Measurements from ENCODE around the gene CD1D. TPM values are rescaled to one million over a fixed set of nuclear protein-coding genes. Genes with fewer than 3 reads are reported as not detected.

CD1D gene
- total RNA-seq: not detected

DNA sequence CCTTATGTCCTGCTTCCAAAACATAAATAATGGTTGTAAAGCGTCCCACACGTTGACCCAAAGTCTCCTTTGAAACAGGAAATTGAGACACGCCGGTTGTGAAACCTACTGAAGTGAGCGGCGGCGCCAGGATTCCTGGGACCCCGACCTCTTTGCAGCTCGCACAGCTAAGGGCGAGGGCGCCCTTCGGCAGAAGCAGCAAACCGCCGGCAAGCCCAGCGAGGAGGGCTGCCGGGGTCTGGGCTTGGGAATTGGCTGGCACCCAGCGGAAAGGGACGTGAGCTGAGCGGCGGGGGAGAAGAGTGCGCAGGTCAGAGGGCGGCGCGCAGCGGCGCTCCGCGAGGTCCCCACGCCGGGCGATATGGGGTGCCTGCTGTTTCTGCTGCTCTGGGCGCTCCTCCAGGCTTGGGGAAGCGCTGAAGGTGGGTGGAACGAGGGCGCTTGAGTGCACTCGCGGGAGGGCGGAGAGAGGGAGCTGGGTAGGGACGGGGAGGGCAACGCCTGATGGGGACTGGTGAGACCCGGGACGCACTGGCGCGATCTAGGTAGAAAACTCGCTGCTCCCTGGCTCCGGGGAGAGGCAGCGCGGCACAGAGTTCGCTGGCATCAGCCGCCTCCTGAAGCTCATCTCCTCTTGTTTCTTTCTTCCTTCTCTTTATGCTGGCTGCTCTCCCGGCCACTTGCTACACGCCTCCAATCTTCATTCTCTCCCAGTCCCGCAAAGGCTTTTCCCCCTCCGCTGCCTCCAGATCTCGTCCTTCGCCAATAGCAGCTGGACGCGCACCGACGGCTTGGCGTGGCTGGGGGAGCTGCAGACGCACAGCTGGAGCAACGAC lies at the start of gene CD1D:
Gene CD1D (plus strand): TSS at position 155 of the 836 bp plus-strand sequence. CDS start 207 bp downstream, at position 362.
- Mint-ChIP-seq H3K4me1 (ENCODE audit: low read depth in 2 of 2) (peaks cover 11 to 15% of the 10 kb centered on the region in 2 donors), H3K9me3 (no peaks in the 10 kb centered on the region), H3K27ac (no peak within 1 kb of the TSS), H3K4me3 (peak within 1 kb of the TSS; percentile 79), H3K27me3 (peaks cover 52 to 68% of the 10 kb centered on the region in 2 donors), H3K36me3 (no peaks in the 10 kb centered on the region)
- ATAC-seq: peak in 1 of 2 donors; percentile 41
- no peak for DNase-seq (ENCODE audit: low spot score)

DNA sequence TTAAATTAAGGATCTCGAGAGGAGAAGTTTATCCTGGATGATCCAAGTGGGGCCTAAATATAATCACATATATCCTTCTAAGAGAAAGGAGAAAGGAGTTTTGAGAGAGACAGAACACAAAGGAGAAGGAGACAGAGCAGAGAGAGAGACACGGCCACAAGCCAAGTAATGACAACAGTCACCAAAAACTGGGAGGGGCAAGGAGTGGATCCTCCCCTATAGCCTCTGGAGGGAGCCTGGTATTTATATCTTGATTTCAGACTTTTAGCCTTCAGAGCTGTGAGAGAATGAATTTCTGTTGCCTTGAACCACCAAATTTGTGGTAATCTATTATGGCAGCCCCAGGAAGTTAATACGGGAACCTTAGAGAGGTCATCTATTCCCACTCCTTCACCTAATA lies 49.5 kb upstream of the CD1D start:
- Mint-ChIP-seq H3K4me3 (no peak overlapping the region), H3K4me1 (ENCODE audit: low read depth in 2 of 2) (no peaks in the 10 kb centered on the region), H3K36me3 (no peaks in the 10 kb centered on the region), H3K9me3 (no peaks in the 10 kb centered on the region), H3K27me3 (peaks cover 9 to 27% of the 10 kb centered on the region in 2 donors), H3K27ac (no peak overlapping the region)
- no peak for ATAC-seq
- no peak for DNase-seq (ENCODE audit: low spot score)

DNA sequence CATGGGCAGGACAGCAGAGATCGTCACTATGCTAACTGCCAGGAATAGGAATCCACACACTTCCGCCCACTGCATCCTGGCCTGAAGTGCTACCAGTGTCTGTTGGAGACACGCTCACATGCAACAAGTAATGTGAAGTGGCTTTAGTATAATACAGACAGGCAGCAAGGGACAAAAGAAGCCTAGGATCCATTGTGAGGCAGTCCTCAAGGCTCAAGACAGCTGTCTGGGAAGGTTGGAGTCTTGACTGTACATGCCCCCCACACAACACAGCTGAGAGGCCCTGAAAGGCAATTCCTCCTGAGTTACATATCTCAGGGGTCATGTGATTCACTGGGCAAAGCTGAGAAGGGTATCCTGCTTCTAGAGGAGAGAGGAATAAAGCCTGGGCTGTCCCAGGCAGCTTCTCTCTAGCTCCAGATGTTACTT lies 39.9 kb upstream of the CD1D start:
- Mint-ChIP-seq H3K4me1 (ENCODE audit: low read depth in 2 of 2) (no peaks in the 10 kb centered on the region), H3K27ac (no peak overlapping the region), H3K9me3 (no peaks in the 10 kb centered on the region), H3K36me3 (no peaks in the 10 kb centered on the region), H3K4me3 (no peak overlapping the region), H3K27me3 (peaks cover 0 to 3% of the 10 kb centered on the region in 2 donors)
- ATAC-seq (no peak), DNase-seq (ENCODE audit: low spot score) (no peak)

DNA sequence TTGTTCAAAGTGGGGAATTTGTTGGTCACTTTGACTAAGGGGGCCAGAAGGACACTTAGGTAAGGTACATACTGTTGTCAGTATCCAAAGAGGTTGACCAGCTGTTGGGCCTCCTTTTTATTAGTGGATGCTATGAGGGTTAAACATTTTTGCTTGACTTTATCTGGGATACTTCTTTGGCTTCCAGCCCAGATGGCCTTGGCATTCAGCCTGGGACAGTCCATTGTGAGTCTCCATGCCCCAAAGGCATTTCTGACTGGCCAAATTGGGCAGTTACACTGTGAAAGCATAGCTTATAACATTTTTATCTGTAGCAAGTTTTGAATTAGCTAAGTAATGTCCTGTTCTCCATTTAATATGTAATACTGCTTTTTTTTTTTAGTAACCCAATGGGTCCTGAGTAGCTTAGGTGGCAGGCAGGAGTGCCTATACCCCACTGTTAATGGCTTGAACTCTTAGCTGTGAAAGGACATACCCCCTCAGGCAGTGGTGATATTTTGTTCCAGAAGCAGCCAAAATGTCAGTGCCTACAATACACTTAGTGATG lies 35.4 kb upstream of the CD1D start:
- Mint-ChIP-seq H3K4me1 (ENCODE audit: low read depth in 2 of 2) (peaks cover 22 to 24% of the 10 kb centered on the region in 2 donors), H3K4me3 (no peak overlapping the region), H3K36me3 (no peaks in the 10 kb centered on the region), H3K9me3 (peaks cover 7% of the 10 kb centered on the region), H3K27me3 (no peaks in the 10 kb centered on the region), H3K27ac (no peak overlapping the region)
- DNase-seq (ENCODE audit: low spot score): no peak
- no peak for ATAC-seq

DNA sequence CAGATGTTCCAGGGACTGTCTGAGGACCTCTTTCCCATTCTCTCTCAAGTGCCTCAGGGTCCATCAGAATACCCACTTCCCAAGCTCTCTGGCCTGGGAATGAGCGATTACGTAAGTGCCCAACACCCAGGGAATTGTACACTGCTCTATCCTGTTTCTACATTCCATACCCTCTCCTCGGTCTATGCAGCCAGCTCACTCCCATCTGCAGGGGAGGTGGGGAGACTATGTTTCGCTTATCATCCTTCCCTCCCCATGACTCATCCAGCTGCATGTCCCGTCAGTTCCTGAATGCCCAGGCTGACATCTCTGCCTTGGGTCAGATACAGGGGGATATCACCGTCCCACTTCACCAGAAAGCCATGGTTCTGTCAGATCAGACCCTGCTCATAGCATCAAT lies 34.5 kb upstream of the CD1D start:
- Mint-ChIP-seq H3K4me3 (no peak overlapping the region), H3K27ac (no peak overlapping the region), H3K36me3 (no peaks in the 10 kb centered on the region), H3K9me3 (peaks cover 7% of the 10 kb centered on the region), H3K27me3 (no peaks in the 10 kb centered on the region), H3K4me1 (ENCODE audit: low read depth in 2 of 2) (peaks cover 30 to 31% of the 10 kb centered on the region in 2 donors)
- ATAC-seq (no peak), DNase-seq (ENCODE audit: low spot score) (no peak)

DNA sequence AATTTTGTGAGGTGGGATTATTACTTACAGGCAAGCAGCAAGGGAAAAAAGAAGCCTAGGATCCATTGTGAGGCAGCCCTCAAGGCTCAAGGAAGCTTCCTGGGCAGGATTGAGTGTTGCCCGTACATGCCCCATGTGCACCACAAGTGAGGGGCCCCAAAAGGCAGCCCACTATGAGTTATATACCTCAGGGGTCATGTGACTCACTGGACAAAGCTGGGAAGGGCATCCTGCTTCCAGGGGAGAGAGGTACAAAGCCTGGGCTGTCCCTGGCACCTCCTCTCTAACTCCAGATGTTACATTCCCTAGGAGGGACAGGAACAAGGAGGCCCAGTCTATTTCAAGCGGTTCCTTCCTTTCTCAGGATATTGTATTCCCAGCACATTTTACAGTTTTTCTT lies 34.0 kb upstream of the CD1D start:
- ATAC-seq (no peak), DNase-seq (ENCODE audit: low spot score) (no peak)
- H3K36me3 Mint-ChIP-seq: no peaks in the 10 kb centered on the region
- no peak overlapping the region for H3K4me3 Mint-ChIP-seq
- H3K27me3 Mint-ChIP-seq: no peaks in the 10 kb centered on the region
- H3K9me3 Mint-ChIP-seq: peaks cover 7% of the 10 kb centered on the region
- H3K4me1 Mint-ChIP-seq (ENCODE audit: low read depth in 2 of 2): peaks cover 30 to 31% of the 10 kb centered on the region in 2 donors
- no peak overlapping the region for H3K27ac Mint-ChIP-seq

DNA sequence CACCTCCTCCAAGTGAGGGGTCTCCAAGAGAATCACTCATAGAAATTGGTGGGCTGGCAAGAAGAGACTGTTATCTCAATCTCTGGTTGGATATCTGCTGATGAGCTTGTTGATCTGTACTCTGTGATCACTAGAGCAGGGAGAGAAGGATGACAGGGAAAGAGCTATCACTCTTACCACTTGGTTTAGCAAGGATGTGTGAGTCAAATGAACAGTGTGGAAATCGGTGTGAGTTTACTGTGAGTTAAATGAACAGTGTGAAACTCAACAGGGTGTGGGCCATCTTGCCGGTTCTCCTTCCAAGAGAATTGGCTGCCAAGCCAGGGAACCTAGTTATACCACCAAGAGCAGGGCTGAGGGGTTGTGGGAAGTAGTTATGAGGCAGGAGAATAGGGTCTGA lies 33.3 kb upstream of the CD1D start:
- Mint-ChIP-seq H3K9me3 (peaks cover 7% of the 10 kb centered on the region), H3K4me1 (ENCODE audit: low read depth in 2 of 2) (peaks cover 30 to 31% of the 10 kb centered on the region in 2 donors), H3K27ac (no peak overlapping the region), H3K4me3 (no peak overlapping the region), H3K36me3 (no peaks in the 10 kb centered on the region), H3K27me3 (no peaks in the 10 kb centered on the region)
- ATAC-seq (no peak), DNase-seq (ENCODE audit: low spot score) (no peak)

DNA sequence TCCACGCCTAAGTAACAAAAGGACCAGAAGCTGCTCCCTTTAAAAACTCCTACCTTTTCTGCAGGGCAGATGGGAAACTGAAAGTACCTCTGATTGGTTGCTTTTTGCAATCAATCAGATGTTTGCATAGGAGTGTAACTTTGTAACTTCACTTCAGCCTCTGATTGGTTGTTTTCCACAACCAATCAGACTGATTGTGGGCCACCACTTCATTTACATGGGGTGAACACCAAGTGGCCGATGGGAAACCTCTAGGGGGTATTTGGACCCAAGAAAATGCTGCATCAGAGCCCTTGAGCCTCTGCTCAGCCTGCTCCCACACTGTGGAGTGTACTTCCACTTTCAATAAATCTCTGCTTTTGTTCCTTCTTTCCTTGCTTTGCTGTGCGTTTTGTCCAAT lies 32.8 kb upstream of the CD1D start:
- H3K27ac Mint-ChIP-seq: no peak overlapping the region

DNA sequence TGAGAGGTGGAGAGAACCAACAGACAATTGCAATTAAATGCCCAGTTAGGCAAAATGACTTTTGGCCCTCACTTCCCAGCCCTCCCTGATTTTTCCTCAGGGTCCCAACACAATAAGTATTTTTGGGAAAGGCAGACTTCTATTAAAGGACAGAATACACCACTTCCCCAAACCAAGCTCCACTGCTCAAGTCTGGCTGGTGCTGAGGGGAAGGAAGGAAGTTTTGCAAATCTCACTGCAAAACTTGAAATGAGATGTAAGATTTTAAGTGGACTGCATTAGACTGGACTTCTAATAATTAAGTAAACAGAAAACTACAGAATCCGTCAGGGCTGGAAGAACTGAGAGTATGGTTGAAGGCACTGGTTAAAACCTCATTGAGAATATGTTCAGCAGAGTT lies 32.2 kb upstream of the CD1D start:
- no peak for ATAC-seq
- Mint-ChIP-seq H3K36me3 (no peaks in the 10 kb centered on the region), H3K4me1 (ENCODE audit: low read depth in 2 of 2) (peaks cover 30 to 31% of the 10 kb centered on the region in 2 donors), H3K27ac (peak overlapping the region; percentile 74 to 90), H3K4me3 (peak overlapping the region; percentile 91), H3K27me3 (peaks cover 6 to 10% of the 10 kb centered on the region in 2 donors), H3K9me3 (peaks cover 7% of the 10 kb centered on the region)
- no peak for DNase-seq (ENCODE audit: low spot score)

More for the DNA sequence above, 32.8 kb upstream of the CD1D start:
- DNase-seq (ENCODE audit: low spot score): no peak
- Mint-ChIP-seq H3K4me3 (no peak overlapping the region), H3K9me3 (peaks cover 7% of the 10 kb centered on the region), H3K27me3 (peaks cover 2 to 5% of the 10 kb centered on the region in 2 donors), H3K36me3 (no peaks in the 10 kb centered on the region), H3K4me1 (ENCODE audit: low read depth in 2 of 2) (peaks cover 30 to 31% of the 10 kb centered on the region in 2 donors)
- ATAC-seq: no peak

DNA sequence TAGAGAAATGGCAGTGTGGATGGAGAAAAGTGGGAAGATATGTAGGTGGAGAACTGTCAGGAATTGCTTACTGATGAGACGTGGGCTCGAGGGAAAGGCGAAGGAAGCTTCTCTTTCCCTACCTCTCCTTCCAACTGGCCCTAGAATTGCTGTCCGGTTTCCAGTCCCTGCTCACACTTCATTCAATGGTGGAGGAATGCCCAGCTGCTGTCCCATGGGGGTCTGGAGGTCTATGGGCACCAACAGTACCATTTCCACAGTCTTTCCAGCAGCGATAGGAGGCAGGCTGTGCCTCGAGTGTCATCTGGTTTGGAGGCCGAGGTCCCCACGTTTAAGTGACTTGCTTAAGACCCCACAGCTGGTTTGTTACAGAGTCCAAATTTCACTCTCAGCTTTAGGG lies 31.5 kb upstream of the CD1D start:
- no peak for DNase-seq (ENCODE audit: low spot score)
- peak overlapping the region; percentile 91 for H3K4me3 Mint-ChIP-seq
- H3K27ac Mint-ChIP-seq: peak overlapping the region; percentile 74 to 90

DNA sequence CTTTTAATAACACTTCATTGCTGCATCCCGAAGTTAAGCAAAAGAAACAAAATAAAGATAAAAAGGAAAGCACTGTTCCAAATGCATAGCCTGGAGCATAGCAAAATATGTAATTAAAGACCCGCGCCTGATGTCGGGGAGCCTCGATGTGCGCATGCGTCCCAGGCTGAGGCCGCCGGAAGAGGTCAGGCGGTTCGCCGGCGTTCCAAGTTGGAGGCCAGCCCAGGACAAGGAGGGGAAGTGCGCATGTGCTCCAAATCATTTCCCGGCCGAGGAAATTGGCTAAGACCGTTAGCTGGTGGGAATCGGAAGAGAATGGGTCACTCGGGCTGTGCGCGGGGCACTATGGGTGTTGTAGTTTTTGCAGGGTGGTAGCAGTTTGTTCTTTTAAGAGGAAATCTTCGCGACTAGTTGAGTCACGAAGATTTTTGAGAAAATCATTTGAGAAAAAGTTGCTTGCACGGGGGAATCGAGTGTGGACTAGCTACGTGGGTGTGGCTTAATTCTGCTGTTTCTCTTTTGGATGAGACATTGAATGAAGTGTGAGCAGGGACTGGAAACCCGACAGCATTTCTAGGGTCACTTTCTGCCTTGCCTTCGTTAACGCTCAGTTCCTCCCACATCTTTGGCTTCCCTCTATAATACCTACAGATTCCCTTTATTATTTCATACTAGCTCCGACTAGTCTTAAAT lies 31.0 kb upstream of the CD1D start:
- Mint-ChIP-seq H3K9me3 (peaks cover 7% of the 10 kb centered on the region), H3K4me1 (ENCODE audit: low read depth in 2 of 2) (peaks cover 30 to 31% of the 10 kb centered on the region in 2 donors), H3K27ac (peak overlapping the region; percentile 74 to 90), H3K4me3 (peak overlapping the region; percentile 91), H3K36me3 (no peaks in the 10 kb centered on the region), H3K27me3 (peaks cover 18 to 23% of the 10 kb centered on the region in 2 donors)
- peak; percentile 90 to 96 for ATAC-seq
- DNase-seq (ENCODE audit: low spot score): peak; percentile 90

More for the DNA sequence above, 31.5 kb upstream of the CD1D start:
- Mint-ChIP-seq H3K4me1 (ENCODE audit: low read depth in 2 of 2) (peaks cover 30 to 31% of the 10 kb centered on the region in 2 donors), H3K36me3 (no peaks in the 10 kb centered on the region), H3K27me3 (peaks cover 13 to 18% of the 10 kb centered on the region in 2 donors), H3K9me3 (peaks cover 7% of the 10 kb centered on the region)
- ATAC-seq: no peak

DNA sequence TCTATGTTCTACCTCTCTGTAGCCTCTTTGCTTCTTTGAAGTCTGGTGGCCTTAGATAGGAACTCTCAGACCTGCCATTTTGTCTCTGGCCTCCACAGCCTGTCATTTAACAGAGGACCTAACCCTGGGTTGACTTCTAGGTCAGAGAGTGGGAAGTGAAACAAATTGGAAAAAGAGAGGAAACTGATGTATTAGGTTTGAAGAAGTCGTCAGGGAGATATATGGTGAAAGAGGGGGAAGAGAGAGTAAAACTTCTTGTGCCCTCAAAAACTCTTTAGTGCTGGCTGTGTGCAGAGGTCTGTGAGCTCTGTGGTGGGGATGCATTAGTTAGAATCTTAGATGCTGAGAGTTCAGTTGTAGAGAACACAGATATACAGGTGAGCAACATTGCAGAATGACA lies 30.2 kb upstream of the CD1D start:
- no peak for DNase-seq (ENCODE audit: low spot score)
- ATAC-seq: no peak
- Mint-ChIP-seq H3K9me3 (peaks cover 7% of the 10 kb centered on the region), H3K27ac (peak overlapping the region; percentile 74 to 90), H3K4me3 (peak overlapping the region; percentile 91), H3K4me1 (ENCODE audit: low read depth in 2 of 2) (peaks cover 30 to 31% of the 10 kb centered on the region in 2 donors), H3K27me3 (peaks cover 24 to 31% of the 10 kb centered on the region in 2 donors), H3K36me3 (no peaks in the 10 kb centered on the region)

DNA sequence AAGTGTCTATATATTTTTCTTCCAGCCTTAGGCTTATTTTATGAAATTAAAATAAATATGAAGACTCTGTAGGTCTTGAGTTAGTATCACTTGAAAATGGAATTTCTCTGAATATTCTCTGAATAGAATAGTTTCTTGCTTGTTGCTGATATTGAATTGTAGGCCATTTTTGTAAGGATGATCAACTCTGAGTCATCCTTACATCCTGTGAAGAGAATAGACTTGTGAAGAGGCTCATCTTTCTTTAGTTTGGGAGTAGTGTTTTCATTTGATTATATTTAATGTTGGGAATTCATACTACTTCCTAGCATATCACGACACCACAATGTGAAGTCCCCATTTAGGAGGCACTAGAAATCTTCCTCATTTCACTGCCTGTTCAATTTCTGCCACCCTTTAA lies 27.5 kb upstream of the CD1D start:
- H3K27ac Mint-ChIP-seq: no peak overlapping the region
- no peak overlapping the region for H3K4me3 Mint-ChIP-seq
- H3K36me3 Mint-ChIP-seq: no peaks in the 10 kb centered on the region
- peaks cover 36 to 48% of the 10 kb centered on the region in 2 donors for H3K27me3 Mint-ChIP-seq
- peaks cover 5% of the 10 kb centered on the region for H3K9me3 Mint-ChIP-seq
- DNase-seq (ENCODE audit: low spot score) (no peak), ATAC-seq (no peak)
- peaks cover 24 to 26% of the 10 kb centered on the region in 2 donors for H3K4me1 Mint-ChIP-seq (ENCODE audit: low read depth in 2 of 2)
